IMR-90 (cell line): ENCODE measurements around the gene FMNL1. TPM values are rescaled to one million over a fixed set of nuclear protein-coding genes. Genes with fewer than 3 reads are reported as not detected.

Source experiments
- ATAC-seq: fragments of 200-7000 bp; cut with Tn5 transposase; 2 replicates; pipeline ENCODE4 v1.9.1; 2020; ENCODE audit warnings: low read depth, mild to moderate bottlenecking, moderate library complexity
- BruUV-seq: library from RNA; stranded (reverse); fragments of 400-500 nt; replicated peaks from 2 replicates; lab custom pipeline; 2021; lab: Mats Ljungman, UMichigan
- CTCF ChIA-PET: fragments of 300-600 bp; formaldehyde crosslinking; extraction: SDS; loops from one replicate; lab custom pipeline; 2021; ENCODE audit warnings: antibody characterized with exemption; lab: Yijun Ruan, JAX
- POLR2A ChIA-PET: fragments of 300-600 bp; sonication (Branson Sonifier 250); formaldehyde crosslinking; loops from one replicate; lab custom pipeline; 2022; ENCODE audit warnings: antibody characterized with exemption; ENCODE audit not compliant: unreplicated experiment; lab: Charles Lee
- DNase-seq: peaks from one replicate; pipeline ENCODE4 v3.0.0; 2013
- H2AFZ ChIP-seq: replicated peaks from 2 replicates; pipeline ENCODE3; 2013; ENCODE audit warnings: low read length, mild to moderate bottlenecking; ENCODE audit not compliant: poor library complexity
- H2AK5ac ChIP-seq: 2 replicates; pipeline ENCODE4 v1.6.1; 2013; ENCODE audit warnings: low read depth, low read length, inconsistent platforms
- H2AK9ac ChIP-seq: replicated peaks from 2 replicates; pipeline ENCODE3; 2013; ENCODE audit warnings: mild to moderate bottlenecking, low read depth, low read length, moderate library complexity; ENCODE audit not compliant: poor library complexity
- H2BK120ac ChIP-seq: 2 replicates; pipeline ENCODE4 v1.6.1; 2013; ENCODE audit warnings: low read depth, low read length, inconsistent platforms
- H2BK15ac ChIP-seq: 3 replicates; pipeline ENCODE4 v1.6.1; 2013; ENCODE audit warnings: low read depth, low read length, inconsistent platforms
- H2BK20ac ChIP-seq: 2 replicates; pipeline ENCODE4 v1.6.1; 2013; ENCODE audit warnings: low read depth, mild to moderate bottlenecking, inconsistent platforms, low read length, moderate library complexity
- H2BK5ac ChIP-seq: 2 replicates; pipeline ENCODE4 v1.6.1; 2013; ENCODE audit warnings: mild to moderate bottlenecking, low read depth, low read length, inconsistent platforms; ENCODE audit not compliant: poor library complexity, severe bottlenecking
- H3K14ac ChIP-seq: replicated peaks from 2 replicates; pipeline ENCODE4 v1.6.1; 2013; ENCODE audit warnings: low read depth, low read length, inconsistent platforms
- H3K18ac ChIP-seq: 2 replicates; pipeline ENCODE4 v1.6.1; 2013; ENCODE audit warnings: low read depth, low read length, control low read depth
- H3K23ac ChIP-seq: 2 replicates; pipeline ENCODE4 v1.6.1; 2013; ENCODE audit warnings: low read depth, low read length, inconsistent platforms
- H3K27ac ChIP-seq: 2 replicates; pipeline ENCODE4 v1.5.1; 2013; ENCODE audit warnings: mild to moderate bottlenecking, control low read depth, low read length; ENCODE audit not compliant: insufficient read depth
- H3K27me3 ChIP-seq: 2 replicates; pipeline ENCODE4 v1.6.1; 2013; ENCODE audit warnings: low read length; ENCODE audit not compliant: control insufficient read depth, insufficient read depth
- H3K36me3 ChIP-seq: 2 replicates; pipeline ENCODE4 v1.6.1; 2013; ENCODE audit warnings: low read length, mixed read lengths; ENCODE audit not compliant: control insufficient read depth, insufficient read depth
- H3K4ac ChIP-seq: 2 replicates; pipeline ENCODE4 v1.6.1; 2013; ENCODE audit warnings: low read depth, low read length, inconsistent platforms
- H3K4me1 ChIP-seq: 2 replicates; pipeline ENCODE4 v1.6.1; 2013; ENCODE audit warnings: low read length, mixed read lengths; ENCODE audit not compliant: control insufficient read depth, insufficient read depth
- H3K4me2 ChIP-seq: 2 replicates; pipeline ENCODE4 v1.6.1; 2013; ENCODE audit warnings: low read depth, mild to moderate bottlenecking, control low read depth, low read length, moderate library complexity
- H3K4me3 ChIP-seq: 2 replicates; pipeline ENCODE4 v1.5.1; 2013; ENCODE audit warnings: low read depth, mild to moderate bottlenecking, control low read depth, low read length, moderate library complexity; ENCODE audit not compliant: insufficient read depth
- H3K56ac ChIP-seq: 2 replicates; pipeline ENCODE4 v1.6.1; 2013; ENCODE audit warnings: low read length, inconsistent platforms; ENCODE audit not compliant: insufficient read depth; ENCODE audit errors: extremely low read depth
- H3K79me1 ChIP-seq, 2 experiments: 2 replicates each; pipeline ENCODE4 v1.6.1; 2013; ENCODE audit warnings: low read length in 2 of 2, inconsistent platforms in 1 of 2, low read depth in 1 of 2
- H3K9ac ChIP-seq: 2 replicates; pipeline ENCODE4 v1.6.1; 2013; ENCODE audit warnings: low read depth, low read length, control low read depth
- H3K9me1 ChIP-seq: 2 replicates; pipeline ENCODE4 v1.6.1; 2013; ENCODE audit warnings: low read length, inconsistent platforms; ENCODE audit not compliant: insufficient read depth
- H3K9me3 ChIP-seq: 2 replicates; pipeline ENCODE4 v1.6.1; 2013; ENCODE audit warnings: low read length; ENCODE audit not compliant: control insufficient read depth, insufficient read depth
- H4K20me1 ChIP-seq: 2 replicates; pipeline ENCODE4 v1.6.1; 2013; ENCODE audit warnings: low read length, inconsistent platforms; ENCODE audit not compliant: insufficient read depth
- H4K5ac ChIP-seq: 2 replicates; pipeline ENCODE4 v1.6.1; 2013; ENCODE audit warnings: mild to moderate bottlenecking, low read depth, low read length, control low read depth
- H4K8ac ChIP-seq, 2 experiments: 2 replicates each; pipeline ENCODE4 v1.6.1; 2013; ENCODE audit warnings: low read depth in 2 of 2, low read length in 2 of 2, control low read depth in 1 of 2, inconsistent platforms in 1 of 2
- H4K91ac ChIP-seq: 2 replicates; pipeline ENCODE4 v1.6.1; 2013; ENCODE audit warnings: low read depth, low read length, inconsistent platforms; ENCODE audit not compliant: insufficient read depth
- CTCF ChIP-seq: conservative IDR thresholded peaks from 2 replicates; pipeline ENCODE4 v1.5.1; 2012; ENCODE audit warnings: mild to moderate bottlenecking, low read depth, low read length, improper control_type of control experiment
- MAFK ChIP-seq: IDR thresholded peaks from 2 replicates; pipeline ENCODE4 v1.6.1; 2012; ENCODE audit warnings: low read depth, low read length, improper control_type of control experiment
- MAZ ChIP-seq: IDR thresholded peaks from 2 replicates; pipeline ENCODE4 v1.6.1; 2012; ENCODE audit warnings: low read depth, mild to moderate bottlenecking, low read length, improper control_type of control experiment, moderate library complexity, borderline replicate concordance
- SMC3 ChIP-seq: fragments of 150-350 bp; IDR thresholded peaks from 2 replicates; pipeline ENCODE4 v1.6.1; 2016; ENCODE audit warnings: low read depth, mild to moderate bottlenecking, antibody characterized with exemption, low read length, moderate library complexity
- WGBS, 2 experiments: methylation state at CpG; one replicate each; pipeline versions ENCODE4 v1.1.5 to v1.1.7; 2013; ENCODE audit warnings: missing lambda C conversion rate in 2 of 2; ENCODE audit not compliant: insufficient read length in 1 of 2; ENCODE audit errors: extremely low coverage in 2 of 2; 5-methylcytosine and 5-hydroxymethylcytosine counted together
- dilution Hi-C: fragments of 300-500 bp; cut with HindIII; formaldehyde crosslinking; loops from one replicate; pipeline ENCODE4 v1.14.3; 2018; ENCODE audit warnings: low sequenced_read_pairs; ENCODE audit not compliant: unreplicated experiment
- in situ Hi-C: fragments of 300-500 bp; cut with MboI; formaldehyde crosslinking; loops from 3 replicates; pipeline ENCODE4 v1.14.3; 2019; ENCODE audit warnings: low sequenced_read_pairs, inconsistent platforms, mixed read lengths
- intact Hi-C: fragments of 100-400 bp; cut with micrococcal nuclease; formaldehyde crosslinking; loops from 2 replicates; pipeline ENCODE4 v1.10.0; 2022
- polyA plus RNA-seq, 3 experiments: library from polyadenylated mRNA; depleted of rRNA; stranded (reverse); fragments of >200 nt; gene quantifications; 2 replicates each; pipeline ENCODE4 v1.2.3, GENCODE V29; 2012; ENCODE audit warnings: low replicate concordance in 1 of 3
- total RNA-seq: library from RNA; depleted of rRNA; stranded (reverse); fragments of >200 nt; gene quantifications from 2 replicates; pipeline ENCODE4 v1.2.3, GENCODE V29; 2012

Gene FMNL1
- total and polyA plus RNA-seq, 2 of the 4 experiments (the other 2 are of a cell fraction): 0.36 to 2.3 TPM

GRCh38 chr17:45197108-45197507 is 24.6 kb upstream of the FMNL1 start:
- Histone ChIP-seq H3K23ac (no peak overlapping the region), H3K79me1 (no peaks in the 10 kb centered on the region), H3K56ac (no peak overlapping the region), H4K91ac (peak overlapping the region; percentile 68), H2AK5ac (no peak overlapping the region), H3K4me1 (peaks cover 10% of the 10 kb centered on the region), H3K27me3 (no peaks in the 10 kb centered on the region), H3K4me3 (no peak overlapping the region), H3K27ac (peak overlapping the region; percentile 60), H3K4ac (peak overlapping the region; percentile 95), H2AFZ (peak overlapping the region; percentile 98), H3K18ac (peak overlapping the region; percentile 74; the same call in 1 of the 2 replicates), H2BK120ac (peak overlapping the region; percentile 89; the same call in 1 of the 2 replicates), H4K8ac (peak overlapping the region; percentile 60 to 96; a peak in 3 of 4 replicates), H2BK15ac (no peak overlapping the region), H4K20me1 (no peaks in the 10 kb centered on the region), H4K5ac (peak overlapping the region; percentile 92), H2BK5ac (no peak overlapping the region), H3K9me1 (no peaks in the 10 kb centered on the region), H3K9ac (peak overlapping the region; percentile 35; the same call in 1 of the 2 replicates), H3K36me3 (no peaks in the 10 kb centered on the region), H3K14ac (peak overlapping the region; percentile 89; the same call in 1 of the 2 replicates), H3K4me2 (no peak overlapping the region; the same call in 1 of the 2 replicates), H2BK20ac (no peak overlapping the region), H3K9me3 (no peaks in the 10 kb centered on the region), H2AK9ac (peak overlapping the region; percentile 21)
- in situ Hi-C loops (loop anchor here (5.0 kb wide), 1 partner anchor 60 kb away; the partner anchor contains the start of gene ACBD4), intact Hi-C loops (loop anchor here (1.0 kb wide), 2 partner anchors 48 to 62 kb away; partner anchors contain the start of gene ACBD4), dilution Hi-C loops (no loop called here)
- peak; percentile 1; the same call in 1 of the 2 replicates for ATAC-seq
- ChIA-PET CTCF (interaction anchor here (0.6 to 3.3 kb wide), 16 partner anchors 8 to 378 kb away, joined by 3 to 60 read pairs (median 4); partner anchors contain the start of genes ACBD4 and HEXIM1), POLR2A (interaction anchor here (0.8 to 1.6 kb wide), 4 partner anchors 8 to 46 kb away, joined by 3 to 12 read pairs (median 4); partner anchors contain the start of gene HEXIM2)
- TF ChIP-seq CTCF (no peak), MAZ (no peak), MAFK (no peak), SMC3 (no peak)
- WGBS, 2 experiments: 100% methylated on average over 2 of the region's 6 CpGs; no CpG with 5 or more reads in 1 of the 2 experiments
- no TSS peak for BruUV-seq
- no peak for DNase-seq
